PC-9 (cell line): ENCODE data around the gene BRD4. TPM values are rescaled to one million over a fixed set of nuclear protein-coding genes. Genes with fewer than 3 reads are reported as not detected.

ENCODE experiments used
- BruUV-seq: library from RNA; stranded (reverse); fragments of 400-500 nt; replicated peaks from 2 replicates; lab custom pipeline; 2021; lab: Mats Ljungman, UMichigan
- CTCF ChIA-PET: fragments of 300-600 bp; sonication (Branson Sonifier 250); formaldehyde crosslinking; loops from one replicate; lab custom pipeline; 2022; ENCODE audit warnings: antibody characterized with exemption; lab: Charles Lee
- POLR2A ChIA-PET: fragments of 300-600 bp; sonication (Branson Sonifier 250); formaldehyde crosslinking; loops from one replicate; lab custom pipeline; 2022; ENCODE audit warnings: antibody characterized with exemption; ENCODE audit not compliant: unreplicated experiment; lab: Charles Lee
- DNase-seq, 2 experiments: peaks; one replicate each; pipeline versions ENCODE4 v3.0.0 to v3.0.0-alpha.2; 2015 to 2022; ENCODE audit warnings: mixed read lengths in 1 of 2
- H2AFZ ChIP-seq: fragments of 200-600 bp; sonication (generic); 2 replicates; pipeline ENCODE4 v1.8.1; 2017; ENCODE audit warnings: antibody characterized with exemption
- H3F3A ChIP-seq: fragments of 200-600 bp; sonication (generic); 2 replicates; pipeline ENCODE4 v1.8.1; 2017; ENCODE audit warnings: antibody characterized with exemption, mild to moderate bottlenecking, low read depth; ENCODE audit not compliant: insufficient read depth
- H3K27ac ChIP-seq: fragments of 200-600 bp; sonication (generic); 2 replicates; pipeline ENCODE4 v1.6.1; 2016; ENCODE audit warnings: mixed run types
- H3K27me3 ChIP-seq: fragments of 200-600 bp; sonication (generic); 2 replicates; pipeline ENCODE4 v1.6.1; 2016; ENCODE audit warnings: low read depth, mixed run types; ENCODE audit not compliant: insufficient read depth
- H3K36me3 ChIP-seq: fragments of 200-600 bp; sonication (generic); 2 replicates; pipeline ENCODE4 v1.6.1; 2016; ENCODE audit warnings: low read depth, mixed run types
- H3K4me1 ChIP-seq: fragments of 200-600 bp; sonication (generic); replicated peaks from 2 replicates; pipeline ENCODE4 v1.6.1; 2016; ENCODE audit warnings: mixed run types; ENCODE audit not compliant: insufficient read depth
- H3K4me2 ChIP-seq: fragments of 200-600 bp; sonication (generic); 2 replicates; pipeline ENCODE4 v1.6.1; 2017; ENCODE audit warnings: mixed run types
- H3K4me3 ChIP-seq: fragments of 200-600 bp; sonication (generic); 2 replicates; pipeline ENCODE4 v1.6.1; 2016; ENCODE audit warnings: mixed run types
- H3K79me2 ChIP-seq: fragments of 200-600 bp; sonication (generic); 2 replicates; pipeline ENCODE4 v1.6.1; 2017; ENCODE audit warnings: low read depth, mixed run types
- H3K9me2 ChIP-seq: fragments of 200-600 bp; sonication (generic); 2 replicates; pipeline ENCODE4 v1.8.1; 2017; ENCODE audit warnings: mild to moderate bottlenecking; ENCODE audit not compliant: insufficient read depth
- H3K9me3 ChIP-seq: fragments of 200-600 bp; sonication (generic); 2 replicates; pipeline ENCODE4 v1.8.1; 2016; ENCODE audit warnings: low read depth; ENCODE audit not compliant: insufficient read depth
- H4K20me1 ChIP-seq: fragments of 200-600 bp; sonication (generic); 2 replicates; pipeline ENCODE4 v1.8.1; 2017; ENCODE audit not compliant: insufficient read depth
- CTCF ChIP-seq: fragments of 200-600 bp; sonication (generic); conservative IDR thresholded peaks from 2 replicates; pipeline ENCODE4 v1.6.1; 2017; ENCODE audit warnings: mixed run types, antibody characterized with exemption, mild to moderate bottlenecking, moderate library complexity
- EZH2 ChIP-seq: fragments of 200-600 bp; sonication (generic); IDR thresholded peaks from 2 replicates; pipeline ENCODE4 v1.8.0; 2017; ENCODE audit warnings: antibody characterized with exemption, low read depth
- intact Hi-C: fragments of 100-400 bp; cut with micrococcal nuclease; formaldehyde crosslinking; loops from one replicate; pipeline ENCODE4 v1.10.0; 2022; ENCODE audit not compliant: unreplicated experiment
- total RNA-seq: library from RNA; stranded (reverse); gene quantifications from 2 replicates; pipeline ENCODE4 v1.2.3, GENCODE V29; 2021

BRD4 gene
- total RNA-seq, 1 experiment from 2014 or later, result 138 TPM

- DNase-seq, result no peak
- H3K27me3 ChIP-seq, result no peaks in the 10 kb centered on the region
- H3K9me2 ChIP-seq, result no peaks in the 10 kb centered on the region
- H4K20me1 ChIP-seq, result peaks cover 72% of the 10 kb centered on the region
- POLR2A ChIA-PET, result no interaction called here
- TF ChIP-seq EZH2, result no peak
- TF ChIP-seq CTCF, result no peak
- H3K4me2 ChIP-seq, result no peak overlapping the region
- CTCF ChIA-PET, result interaction anchor here (0.6 kb wide), 1 partner anchor 303 kb away, joined by 3 read pairs; no protein-coding TSS in a partner anchor
- no peaks in the 10 kb centered on the region for H3K9me3 ChIP-seq
- H3K4me1 ChIP-seq, result peaks cover 29% of the 10 kb centered on the region
- intact Hi-C loops, result loop anchor here (5.0 to 10.0 kb wide), 2 partner anchors 57 to 150 kb away; partner anchors contain the start of gene SYDE1
- peaks cover 67% of the 10 kb centered on the region for H3K79me2 ChIP-seq
- peaks cover 47% of the 10 kb centered on the region for H3K36me3 ChIP-seq
- BruUV-seq, result no TSS peak
- no peak overlapping the region for H3K27ac ChIP-seq
- no peak overlapping the region for H3K4me3 ChIP-seq
- no peak overlapping the region for H2AFZ ChIP-seq
- H3F3A ChIP-seq, result peaks cover 39% of the 10 kb centered on the region
Measured at GRCh38 chr19:15254547-15254946, 77.8 kb downstream of the BRD4 start.

- intact Hi-C loops, result loop anchor here (5.0 to 10.0 kb wide), 2 partner anchors 56 to 149 kb away; partner anchors contain the start of gene SYDE1
- Histone ChIP-seq H3K79me2 (peaks cover 69% of the 10 kb centered on the region), H3K36me3 (peaks cover 40% of the 10 kb centered on the region)
Measured at GRCh38 chr19:15253513-15253912, 78.8 kb downstream of the BRD4 start.

GRCh38 chr19:15253061-15253460 lies 79.3 kb downstream of the BRD4 start:
- peaks cover 40% of the 10 kb centered on the region for H3K36me3 ChIP-seq
- POLR2A ChIA-PET, result interaction anchor here (0.6 kb wide), 1 partner anchor 161 kb away, joined by 38 read pairs; no protein-coding TSS in a partner anchor
- H3K27ac ChIP-seq, result 0 out of 2 replicates have a peak overlapping the region, but pooled peaks have one; percentile 62
- TF ChIP-seq CTCF (no peak), EZH2 (no peak)
- H3K4me1 ChIP-seq, result peaks cover 39% of the 10 kb centered on the region
- intact Hi-C loops, result loop anchor here (5.0 to 10.0 kb wide), 2 partner anchors 56 to 148 kb away; partner anchors contain the start of gene SYDE1
- peaks cover 72% of the 10 kb centered on the region for H4K20me1 ChIP-seq
- no peaks in the 10 kb centered on the region for H3K9me2 ChIP-seq
- BruUV-seq, result no TSS peak
- no peaks in the 10 kb centered on the region for H3K27me3 ChIP-seq
- H3K4me3 ChIP-seq, result no peak overlapping the region
- CTCF ChIA-PET, result interaction anchor here (0.6 kb wide), 1 partner anchor 8 kb away, joined by 6 read pairs; no protein-coding TSS in a partner anchor
- DNase-seq, result no peak
- H3K9me3 ChIP-seq, result no peaks in the 10 kb centered on the region
- H3K4me2 ChIP-seq, result no peak overlapping the region
- H3F3A ChIP-seq, result peaks cover 44% of the 10 kb centered on the region
- H3K79me2 ChIP-seq, result peaks cover 69% of the 10 kb centered on the region
- no peak overlapping the region for H2AFZ ChIP-seq

More at GRCh38 chr19:15253513-15253912, 78.8 kb downstream of the BRD4 start:
- peaks cover 39% of the 10 kb centered on the region for H3K4me1 ChIP-seq
- H3F3A ChIP-seq, result peaks cover 44% of the 10 kb centered on the region
- no peaks in the 10 kb centered on the region for H3K9me2 ChIP-seq
- ChIA-PET POLR2A (no interaction called here), CTCF (no interaction called here)
- H3K4me2 ChIP-seq, result no peak overlapping the region
- no peaks in the 10 kb centered on the region for H3K27me3 ChIP-seq
- no peak for DNase-seq
- H3K27ac ChIP-seq, result no peak overlapping the region
- TF ChIP-seq CTCF (no peak), EZH2 (no peak)
- H2AFZ ChIP-seq, result no peak overlapping the region
- no peaks in the 10 kb centered on the region for H3K9me3 ChIP-seq
- H3K4me3 ChIP-seq, result no peak overlapping the region
- no TSS peak for BruUV-seq
- peaks cover 72% of the 10 kb centered on the region for H4K20me1 ChIP-seq
